Ascending aorta (tissue), 2 donors: ENCODE data around the gene DNAJC4. TPM values are rescaled to one million over a fixed set of nuclear protein-coding genes. Genes with fewer than 3 reads are reported as not detected.

Source experiments
- DNase-seq, 2 donors: peaks; one replicate each; pipeline ENCODE4 v3.0.0-alpha.2; 2019; ENCODE audit warnings: low spot score in 2 of 2
- H3K27ac ChIP-seq, 2 donors: fragments of 200-600 bp; sonication (generic); one replicate each; pipeline ENCODE4 v1.5.1; 2016 to 2017; ENCODE audit warnings: mild to moderate bottlenecking in 1 of 2
- H3K27me3 ChIP-seq: fragments of 200-600 bp; sonication (generic); one replicate; pipeline ENCODE4 v1.5.1; 2017
- H3K36me3 ChIP-seq, 2 donors: fragments of 200-600 bp; sonication (generic); one replicate each; pipeline ENCODE4 v1.5.1; 2016
- H3K4me1 ChIP-seq, 2 donors: fragments of 200-600 bp; sonication (generic); one replicate each; pipeline ENCODE4 v1.5.1; 2016 to 2017; ENCODE audit warnings: mild to moderate bottlenecking in 1 of 2
- H3K4me3 ChIP-seq, 2 donors: fragments of 200-600 bp; sonication (generic); one replicate each; pipeline ENCODE4 v1.5.1; 2016 to 2017; ENCODE audit warnings: mild to moderate bottlenecking in 1 of 2
- H3K9me3 ChIP-seq, 2 donors: fragments of 200-600 bp; sonication (generic); one replicate each; pipeline ENCODE4 v1.5.1; 2016
- CTCF ChIP-seq, 3 experiments: fragments of 200-600 bp in 2 of 3; fragments of 450-650 bp in 1 of 3; sonication (generic) in 2 of 3; IDR thresholded peaks; one replicate each; pipeline ENCODE4 v1.5.1; 2016 to 2019; ENCODE audit warnings: antibody characterized with exemption in 3 of 3, mild to moderate bottlenecking in 1 of 3, moderate library complexity in 1 of 3
- intact Hi-C: fragments of 100-400 bp; cut with DNase I; formaldehyde crosslinking; loops from one replicate; pipeline ENCODE4 v1.15.1; 2023
- total RNA-seq: library from RNA; depleted of rRNA; stranded (reverse); fragments of >200 nt; gene quantifications from one replicate; pipeline ENCODE4 v1.1.0, GENCODE V29; 2016

The DNAJC4 gene
- total RNA-seq, 1 donor from 2014 or later: 43.1 TPM

- intact Hi-C loops: no loop called here
- Histone ChIP-seq H3K27me3 (no peaks in the 10 kb centered on the region), H3K4me1 (peaks cover 22 to 30% of the 10 kb centered on the region in 2 donors), H3K36me3 (peaks cover 6 to 9% of the 10 kb centered on the region in 2 donors), H3K4me3 (no peak overlapping the region), H3K9me3 (no peaks in the 10 kb centered on the region), H3K27ac (no peak overlapping the region)
- DNase-seq: no peak
- no peak for TF ChIP-seq CTCF (IDR thresholded peaks at IDR 0.05)
Observed at GRCh38 chr11:64248578-64248977, 18.2 kb downstream of the DNAJC4 start.

GRCh38 chr11:64249038-64249437 lies 18.7 kb downstream of the DNAJC4 start:
- Histone ChIP-seq H3K27ac (no peak overlapping the region), H3K36me3 (peaks cover 2 to 4% of the 10 kb centered on the region in 2 donors), H3K27me3 (no peaks in the 10 kb centered on the region), H3K4me3 (no peak overlapping the region), H3K4me1 (peaks cover 22 to 34% of the 10 kb centered on the region in 2 donors), H3K9me3 (no peaks in the 10 kb centered on the region)
- no peak for TF ChIP-seq CTCF (IDR thresholded peaks at IDR 0.05)
- intact Hi-C loops: no loop called here
- DNase-seq: no peak

GRCh38 chr11:64249563-64250414 lies 19.4 kb downstream of the DNAJC4 start:
- H3K4me3 ChIP-seq: no peak overlapping the region
- no peak for TF ChIP-seq CTCF (IDR thresholded peaks at IDR 0.05)
- no peaks in the 10 kb centered on the region for H3K9me3 ChIP-seq
- DNase-seq: no peak
- H3K27me3 ChIP-seq: no peaks in the 10 kb centered on the region
- peaks cover 22 to 32% of the 10 kb centered on the region in 2 donors for H3K4me1 ChIP-seq
- H3K36me3 ChIP-seq: peaks cover 5 to 6% of the 10 kb centered on the region in 2 donors
- intact Hi-C loops: no loop called here
- H3K27ac ChIP-seq: no peak overlapping the region

- DNase-seq: no peak
- no peak for TF ChIP-seq CTCF (IDR thresholded peaks at IDR 0.05)
- intact Hi-C loops: loop anchor here (1.0 kb wide), 2 partner anchors 19 to 54 kb away; no protein-coding TSS in a partner anchor
- Histone ChIP-seq H3K4me1 (peaks cover 19 to 29% of the 10 kb centered on the region in 2 donors), H3K27ac (peak overlapping the region in 1 of 2 donors; percentile 20), H3K27me3 (no peaks in the 10 kb centered on the region), H3K36me3 (peaks cover 12 to 13% of the 10 kb centered on the region in 2 donors), H3K9me3 (no peaks in the 10 kb centered on the region), H3K4me3 (peak overlapping the region; percentile 74 to 86)
Observed at GRCh38 chr11:64250415-64251015, 20.2 kb downstream of the DNAJC4 start.

- Histone ChIP-seq H3K36me3 (peaks cover 17 to 19% of the 10 kb centered on the region in 2 donors), H3K9me3 (no peaks in the 10 kb centered on the region), H3K4me1 (peaks cover 15 to 29% of the 10 kb centered on the region in 2 donors), H3K27me3 (no peaks in the 10 kb centered on the region), H3K4me3 (peak within 1 kb of the TSS; percentile 74 to 86), H3K27ac (peak within 1 kb of the TSS; percentile 53 to 68)
- peak; percentile 67 to 82 (median 73) for TF ChIP-seq CTCF (IDR thresholded peaks at IDR 0.05)
- DNase-seq: no peak
- intact Hi-C loops: loop anchor here (1.0 kb wide), 2 partner anchors 18 to 53 kb away; no protein-coding TSS in a partner anchor
Observed at GRCh38 chr11:64251016-64251752, 20.8 kb downstream of the DNAJC4 start, which contains the start of gene PLCB3. TSS of gene PLCB3 (plus strand) at chr11:64251530. CDS start at chr11:64251650, 120 bp downstream.
